Neural progenitor cell (in vitro differentiated cells): Measurements from ENCODE around the gene AMACR. TPM values are rescaled to one million over a fixed set of nuclear protein-coding genes. Genes with fewer than 3 reads are reported as not detected.

Experiments used
- DNase-seq: peaks from one replicate; pipeline ENCODE4 v3.0.0-alpha.2; 2016; ENCODE audit warnings: low spot score
- H2AFZ ChIP-seq: fragments of 200-600 bp; sonication (generic); replicated peaks from 2 replicates; pipeline ENCODE4 v1.6.1; 2016; ENCODE audit warnings: antibody characterized with exemption
- H3F3A ChIP-seq: fragments of 200-600 bp; sonication (generic); 2 replicates; pipeline ENCODE4 v1.6.1; 2016; ENCODE audit warnings: antibody characterized with exemption, low read depth
- H3K27ac ChIP-seq: fragments of 200-600 bp; sonication (generic); 2 replicates; pipeline ENCODE4 v1.5.1; 2016; ENCODE audit warnings: mild to moderate bottlenecking
- H3K27me3 ChIP-seq: fragments of 200-600 bp; sonication (generic); 2 replicates; pipeline ENCODE4 v1.6.1; 2016; ENCODE audit warnings: mild to moderate bottlenecking, moderate library complexity
- H3K36me3 ChIP-seq: fragments of 200-600 bp; sonication (generic); 2 replicates; pipeline ENCODE4 v1.5.1; 2016
- H3K4me1 ChIP-seq: fragments of 200-600 bp; sonication (generic); 2 replicates; pipeline ENCODE4 v1.6.1; 2016; ENCODE audit warnings: mixed run types
- H3K4me2 ChIP-seq: fragments of 200-600 bp; sonication (generic); 2 replicates; pipeline ENCODE4 v1.6.1; 2016
- H3K4me3 ChIP-seq: fragments of 200-600 bp; sonication (generic); 2 replicates; pipeline ENCODE4 v1.5.1; 2016
- H3K79me2 ChIP-seq: fragments of 200-600 bp; sonication (generic); 2 replicates; pipeline ENCODE4 v1.6.1; 2016; ENCODE audit warnings: low read depth
- H3K9ac ChIP-seq: fragments of 200-600 bp; sonication (generic); 2 replicates; pipeline ENCODE4 v1.6.1; 2016
- H3K9me3 ChIP-seq: fragments of 200-600 bp; sonication (generic); 2 replicates; pipeline ENCODE4 v1.5.1; 2016; ENCODE audit warnings: low read depth
- H4K20me1 ChIP-seq: fragments of 200-600 bp; sonication (generic); 2 replicates; pipeline ENCODE4 v1.6.1; 2016; ENCODE audit warnings: low read depth
- H3K27ac Mint-ChIP-seq: 3 replicates; pipeline ENCODE4 v1.8.0; 2021; ENCODE audit warnings: mixed read lengths
- H3K27me3 Mint-ChIP-seq: 2 replicates; pipeline ENCODE4 v1.8.0; 2022; ENCODE audit warnings: low read depth, mild to moderate bottlenecking, inconsistent platforms, moderate library complexity, mixed read lengths; ENCODE audit not compliant: insufficient read depth
- H3K36me3 Mint-ChIP-seq: 3 replicates; pipeline ENCODE4 v1.8.0; 2021; ENCODE audit warnings: mixed read lengths
- H3K4me1 Mint-ChIP-seq: 3 replicates; pipeline ENCODE4 v1.8.0; 2021; ENCODE audit warnings: mixed read lengths
- H3K4me3 Mint-ChIP-seq: 3 replicates; pipeline ENCODE4 v1.8.0; 2021; ENCODE audit warnings: mild to moderate bottlenecking, moderate library complexity, mixed read lengths
- H3K9me3 Mint-ChIP-seq: 3 replicates; pipeline ENCODE4 v1.8.0; 2020; ENCODE audit warnings: mixed read lengths
- CTCF ChIP-seq: fragments of 200-600 bp; sonication (generic); IDR thresholded peaks from 2 replicates; pipeline ENCODE4 v1.5.1; 2017; ENCODE audit warnings: antibody characterized with exemption, mild to moderate bottlenecking
- EZH2 ChIP-seq: fragments of 200-600 bp; sonication (generic); IDR thresholded peaks from 2 replicates; pipeline ENCODE4 v1.6.1; 2017; ENCODE audit warnings: antibody characterized with exemption, mild to moderate bottlenecking, moderate library complexity
- EZH2phosphoT487 ChIP-seq: fragments of 200-600 bp; sonication (generic); IDR thresholded peaks from 2 replicates; pipeline ENCODE4 v1.6.1; 2017; ENCODE audit warnings: antibody characterized with exemption
- total RNA-seq: library from RNA; depleted of rRNA; stranded (reverse); fragments of >200 nt; gene quantifications from 2 replicates; pipeline ENCODE4 v1.2.3, GENCODE V29; 2015; ENCODE audit warnings: low replicate concordance

The AMACR gene
- total RNA-seq, 1 donor from 2014 or later: 14.9 TPM

- Mint-ChIP-seq H3K9me3 (no peaks in the 10 kb centered on the region), H3K4me3 (no peak overlapping the region), H3K36me3 (peaks cover 2% of the 10 kb centered on the region), H3K27me3 (no peaks in the 10 kb centered on the region), H3K4me1 (peaks cover 35% of the 10 kb centered on the region), H3K27ac (no peak overlapping the region)
- H3K9ac ChIP-seq: no peak overlapping the region
- no peak for TF ChIP-seq EZH2phosphoT487
- TF ChIP-seq CTCF: no peak
- no peak for TF ChIP-seq EZH2
- no peak overlapping the region for H3K4me3 ChIP-seq
- H3K79me2 ChIP-seq: no peaks in the 10 kb centered on the region
- H3K27me3 ChIP-seq: no peaks in the 10 kb centered on the region
- H3K4me2 ChIP-seq: no peak overlapping the region
- no peaks in the 10 kb centered on the region for H3F3A ChIP-seq
- H3K36me3 ChIP-seq: no peaks in the 10 kb centered on the region
- peaks cover 12% of the 10 kb centered on the region for H3K4me1 ChIP-seq
- no peak for DNase-seq
- no peaks in the 10 kb centered on the region for H3K9me3 ChIP-seq
- H3K27ac ChIP-seq: no peak overlapping the region
- no peak overlapping the region for H2AFZ ChIP-seq
- H4K20me1 ChIP-seq: no peaks in the 10 kb centered on the region
Measured at GRCh38 chr5:34053133-34053532, 45.3 kb upstream of the AMACR start.

- Histone ChIP-seq H3K4me3 (no peak overlapping the region), H3F3A (no peaks in the 10 kb centered on the region), H3K79me2 (no peaks in the 10 kb centered on the region), H3K9ac (no peak overlapping the region), H3K27ac (no peak overlapping the region), H3K4me1 (peaks cover 12% of the 10 kb centered on the region), H3K4me2 (no peak overlapping the region), H3K9me3 (no peaks in the 10 kb centered on the region), H3K36me3 (no peaks in the 10 kb centered on the region), H4K20me1 (no peaks in the 10 kb centered on the region), H3K27me3 (no peaks in the 10 kb centered on the region), H2AFZ (no peak overlapping the region)
- Mint-ChIP-seq H3K36me3 (peaks cover 2% of the 10 kb centered on the region), H3K27ac (no peak overlapping the region), H3K9me3 (no peaks in the 10 kb centered on the region), H3K4me1 (peaks cover 35% of the 10 kb centered on the region), H3K27me3 (no peaks in the 10 kb centered on the region), H3K4me3 (no peak overlapping the region)
- DNase-seq: no peak
- no peak for TF ChIP-seq CTCF
- no peak for TF ChIP-seq EZH2phosphoT487
- TF ChIP-seq EZH2: no peak
Measured at GRCh38 chr5:34051374-34051980, 43.6 kb upstream of the AMACR start.

- Histone ChIP-seq H4K20me1 (no peaks in the 10 kb centered on the region), H3K9me3 (no peaks in the 10 kb centered on the region), H3K27ac (no peak overlapping the region), H3K9ac (no peak overlapping the region), H3K4me3 (no peak overlapping the region), H3K4me1 (no peaks in the 10 kb centered on the region), H3K27me3 (no peaks in the 10 kb centered on the region), H2AFZ (no peak overlapping the region), H3F3A (no peaks in the 10 kb centered on the region), H3K4me2 (no peak overlapping the region), H3K36me3 (no peaks in the 10 kb centered on the region), H3K79me2 (no peaks in the 10 kb centered on the region)
- H3K27me3 Mint-ChIP-seq: no peaks in the 10 kb centered on the region
- peaks cover 8% of the 10 kb centered on the region for H3K4me1 Mint-ChIP-seq
- DNase-seq: no peak
- H3K4me3 Mint-ChIP-seq: no peak overlapping the region
- H3K36me3 Mint-ChIP-seq: peaks cover 2% of the 10 kb centered on the region
- H3K9me3 Mint-ChIP-seq: no peaks in the 10 kb centered on the region
- no peak for TF ChIP-seq EZH2phosphoT487
- no peak for TF ChIP-seq CTCF
- no peak for TF ChIP-seq EZH2
- H3K27ac Mint-ChIP-seq: no peak overlapping the region
Measured at GRCh38 chr5:34047774-34048572, 40.1 kb upstream of the AMACR start.
